Panc1 (cell line): Measurements from ENCODE around the gene PTCD2. TPM values are rescaled to one million over a fixed set of nuclear protein-coding genes. Genes with fewer than 3 reads are reported as not detected.

Experiments
- ATAC-seq: fragments of 200-7000 bp; cut with Tn5 transposase; 2 replicates; pipeline ENCODE4 v1.9.1; 2020; ENCODE audit warnings: mild to moderate bottlenecking, moderate library complexity
- BruUV-seq: library from RNA; stranded (reverse); fragments of 400-500 nt; replicated peaks from 2 replicates; lab custom pipeline; 2021; lab: Mats Ljungman, UMichigan
- CTCF ChIA-PET: fragments of 300-600 bp; sonication (Branson Sonifier 250); formaldehyde crosslinking; loops from one replicate; lab custom pipeline; 2022; ENCODE audit warnings: antibody characterized with exemption; lab: Charles Lee
- POLR2A ChIA-PET: fragments of 300-600 bp; sonication (Branson Sonifier 250); formaldehyde crosslinking; loops from one replicate; lab custom pipeline; 2022; ENCODE audit warnings: antibody characterized with exemption; lab: Charles Lee
- DNase-seq: peaks from one replicate; pipeline ENCODE4 v3.0.0-alpha.2; 2010; ENCODE audit warnings: low read depth, low spot score
- H3K27ac ChIP-seq: 2 replicates; pipeline ENCODE4 v1.5.1; 2011; ENCODE audit warnings: mild to moderate bottlenecking, low read length, inconsistent platforms
- H3K27me3 ChIP-seq: fragments of 200-500 bp; sonication (Bioruptor generic); 2 replicates; pipeline ENCODE4 v1.6.0; 2014; ENCODE audit warnings: low read length, inconsistent platforms; ENCODE audit not compliant: control insufficient read depth, insufficient read depth
- H3K36me3 ChIP-seq: fragments of 200-500 bp; sonication (Bioruptor generic); 2 replicates; pipeline ENCODE4 v1.5.1; 2014; ENCODE audit warnings: inconsistent platforms, mild to moderate bottlenecking, low read length, moderate library complexity; ENCODE audit not compliant: control insufficient read depth, insufficient read depth
- H3K4me1 ChIP-seq: 2 replicates; pipeline ENCODE4 v1.5.1; 2011; ENCODE audit warnings: inconsistent platforms, mild to moderate bottlenecking, low read length, moderate library complexity; ENCODE audit not compliant: control insufficient read depth, insufficient read depth
- H3K4me3 ChIP-seq, 2 experiments: 2 replicates each; pipeline ENCODE4 v1.5.1; 2011 to 2012; ENCODE audit warnings: low read depth in 2 of 2, low read length in 2 of 2, mild to moderate bottlenecking in 2 of 2, inconsistent platforms in 1 of 2, moderate library complexity in 1 of 2
- H3K9me3 ChIP-seq: fragments of 200-500 bp; sonication (Bioruptor generic); 2 replicates; pipeline ENCODE4 v1.5.1; 2014; ENCODE audit warnings: low read depth, mild to moderate bottlenecking, inconsistent platforms, low read length, moderate library complexity; ENCODE audit not compliant: control insufficient read depth, insufficient read depth
- POLR2AphosphoS5 ChIP-seq: IDR thresholded peaks from 2 replicates; pipeline ENCODE4 v1.6.1; 2012; ENCODE audit warnings: mild to moderate bottlenecking, low read depth, low read length, moderate library complexity
- SIN3A ChIP-seq: IDR thresholded peaks from 2 replicates; pipeline ENCODE4 v1.6.1; 2012; ENCODE audit warnings: low read depth, mild to moderate bottlenecking, low read length, moderate library complexity, borderline replicate concordance; ENCODE audit not compliant: insufficient read depth
- TCF7L2 ChIP-seq: IDR thresholded peaks from 2 replicates; pipeline ENCODE4 v1.6.1; 2011; ENCODE audit warnings: mild to moderate bottlenecking, low read depth, low read length, inconsistent platforms
- in situ Hi-C: cut with HindIII; loops from 2 replicates; pipeline ENCODE4 v1.10.0; 2016; ENCODE audit warnings: low sequenced_read_pairs, low pct_unique_long_range_greater_than_20kb
- intact Hi-C: fragments of 100-400 bp; cut with micrococcal nuclease; formaldehyde crosslinking; loops from one replicate; pipeline ENCODE4 v1.10.0; 2022; ENCODE audit not compliant: unreplicated experiment
- total RNA-seq: library from RNA; stranded (reverse); gene quantifications from one replicate; pipeline ENCODE4 v1.2.1, GENCODE V29; 2021; ENCODE audit not compliant: unreplicated experiment
- TF ChIP-seq, protein P1 (sequence below): fragments of 450-650 bp; IDR thresholded peaks from 2 replicates; pipeline ENCODE4 v1.5.1; 2017; ENCODE audit warnings: mild to moderate bottlenecking
- TF ChIP-seq, protein P2 (sequence below), 2 experiments: IDR thresholded peaks; 2 replicates each; pipeline ENCODE4 v1.6.1; 2011 to 2012; ENCODE audit warnings: low read depth in 2 of 2, control low read depth in 1 of 2, low read length in 1 of 2, mild to moderate bottlenecking in 1 of 2, moderate library complexity in 1 of 2; ENCODE audit not compliant: insufficient read depth in 1 of 2

PTCD2 gene
- total RNA-seq, 1 experiment from 2014 or later = 13.0 TPM

DNA sequence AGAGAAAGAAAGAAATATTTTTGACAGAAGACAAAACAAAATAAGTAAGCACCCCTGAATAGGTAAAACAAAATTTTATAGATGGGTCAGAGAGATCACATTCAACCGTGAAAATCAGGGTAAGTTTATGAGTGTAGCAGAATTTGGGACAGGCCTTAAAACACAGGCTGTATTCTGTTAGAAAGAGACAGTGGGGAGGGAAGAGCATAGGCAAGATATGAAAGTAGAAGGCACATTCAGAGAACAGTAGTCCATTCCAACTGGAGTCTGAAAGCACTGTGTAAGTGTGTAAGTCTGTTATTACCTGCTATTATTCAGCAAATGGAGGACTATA lies 38.8 kb upstream of the PTCD2 start:
- POLR2A ChIA-PET = no interaction called here
- peaks cover 11% of the 10 kb centered on the region; the same call in 1 of the 2 replicates for H3K4me1 ChIP-seq
- H3K27ac ChIP-seq = peak overlapping the region; percentile 75; the same call in 1 of the 2 replicates
- no peak for ATAC-seq
- no peaks in the 10 kb centered on the region for H3K9me3 ChIP-seq
- in situ Hi-C loops = no loop called here
- no TSS peak for BruUV-seq
- peaks cover 2% of the 10 kb centered on the region; the same call in 1 of the 2 replicates for H3K36me3 ChIP-seq
- CTCF ChIA-PET = no interaction called here
- intact Hi-C loops = no loop called here
- DNase-seq = no peak
- no peak overlapping the region for H3K4me3 ChIP-seq
- H3K27me3 ChIP-seq = no peaks in the 10 kb centered on the region
- TF ChIP-seq, protein P1, sequence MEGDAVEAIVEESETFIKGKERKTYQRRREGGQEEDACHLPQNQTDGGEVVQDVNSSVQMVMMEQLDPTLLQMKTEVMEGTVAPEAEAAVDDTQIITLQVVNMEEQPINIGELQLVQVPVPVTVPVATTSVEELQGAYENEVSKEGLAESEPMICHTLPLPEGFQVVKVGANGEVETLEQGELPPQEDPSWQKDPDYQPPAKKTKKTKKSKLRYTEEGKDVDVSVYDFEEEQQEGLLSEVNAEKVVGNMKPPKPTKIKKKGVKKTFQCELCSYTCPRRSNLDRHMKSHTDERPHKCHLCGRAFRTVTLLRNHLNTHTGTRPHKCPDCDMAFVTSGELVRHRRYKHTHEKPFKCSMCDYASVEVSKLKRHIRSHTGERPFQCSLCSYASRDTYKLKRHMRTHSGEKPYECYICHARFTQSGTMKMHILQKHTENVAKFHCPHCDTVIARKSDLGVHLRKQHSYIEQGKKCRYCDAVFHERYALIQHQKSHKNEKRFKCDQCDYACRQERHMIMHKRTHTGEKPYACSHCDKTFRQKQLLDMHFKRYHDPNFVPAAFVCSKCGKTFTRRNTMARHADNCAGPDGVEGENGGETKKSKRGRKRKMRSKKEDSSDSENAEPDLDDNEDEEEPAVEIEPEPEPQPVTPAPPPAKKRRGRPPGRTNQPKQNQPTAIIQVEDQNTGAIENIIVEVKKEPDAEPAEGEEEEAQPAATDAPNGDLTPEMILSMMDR = no peak
- TF ChIP-seq, protein P2, sequence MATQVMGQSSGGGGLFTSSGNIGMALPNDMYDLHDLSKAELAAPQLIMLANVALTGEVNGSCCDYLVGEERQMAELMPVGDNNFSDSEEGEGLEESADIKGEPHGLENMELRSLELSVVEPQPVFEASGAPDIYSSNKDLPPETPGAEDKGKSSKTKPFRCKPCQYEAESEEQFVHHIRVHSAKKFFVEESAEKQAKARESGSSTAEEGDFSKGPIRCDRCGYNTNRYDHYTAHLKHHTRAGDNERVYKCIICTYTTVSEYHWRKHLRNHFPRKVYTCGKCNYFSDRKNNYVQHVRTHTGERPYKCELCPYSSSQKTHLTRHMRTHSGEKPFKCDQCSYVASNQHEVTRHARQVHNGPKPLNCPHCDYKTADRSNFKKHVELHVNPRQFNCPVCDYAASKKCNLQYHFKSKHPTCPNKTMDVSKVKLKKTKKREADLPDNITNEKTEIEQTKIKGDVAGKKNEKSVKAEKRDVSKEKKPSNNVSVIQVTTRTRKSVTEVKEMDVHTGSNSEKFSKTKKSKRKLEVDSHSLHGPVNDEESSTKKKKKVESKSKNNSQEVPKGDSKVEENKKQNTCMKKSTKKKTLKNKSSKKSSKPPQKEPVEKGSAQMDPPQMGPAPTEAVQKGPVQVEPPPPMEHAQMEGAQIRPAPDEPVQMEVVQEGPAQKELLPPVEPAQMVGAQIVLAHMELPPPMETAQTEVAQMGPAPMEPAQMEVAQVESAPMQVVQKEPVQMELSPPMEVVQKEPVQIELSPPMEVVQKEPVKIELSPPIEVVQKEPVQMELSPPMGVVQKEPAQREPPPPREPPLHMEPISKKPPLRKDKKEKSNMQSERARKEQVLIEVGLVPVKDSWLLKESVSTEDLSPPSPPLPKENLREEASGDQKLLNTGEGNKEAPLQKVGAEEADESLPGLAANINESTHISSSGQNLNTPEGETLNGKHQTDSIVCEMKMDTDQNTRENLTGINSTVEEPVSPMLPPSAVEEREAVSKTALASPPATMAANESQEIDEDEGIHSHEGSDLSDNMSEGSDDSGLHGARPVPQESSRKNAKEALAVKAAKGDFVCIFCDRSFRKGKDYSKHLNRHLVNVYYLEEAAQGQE (IDR thresholded peaks at IDR 0.05; ENCODE audit: insufficient read depth in 1 of 2, low read depth in 2 of 2, low read length in 1 of 2) = no peak
- no peak for TF ChIP-seq SIN3A
- no peak for TF ChIP-seq TCF7L2
- no peak for TF ChIP-seq POLR2AphosphoS5

DNA sequence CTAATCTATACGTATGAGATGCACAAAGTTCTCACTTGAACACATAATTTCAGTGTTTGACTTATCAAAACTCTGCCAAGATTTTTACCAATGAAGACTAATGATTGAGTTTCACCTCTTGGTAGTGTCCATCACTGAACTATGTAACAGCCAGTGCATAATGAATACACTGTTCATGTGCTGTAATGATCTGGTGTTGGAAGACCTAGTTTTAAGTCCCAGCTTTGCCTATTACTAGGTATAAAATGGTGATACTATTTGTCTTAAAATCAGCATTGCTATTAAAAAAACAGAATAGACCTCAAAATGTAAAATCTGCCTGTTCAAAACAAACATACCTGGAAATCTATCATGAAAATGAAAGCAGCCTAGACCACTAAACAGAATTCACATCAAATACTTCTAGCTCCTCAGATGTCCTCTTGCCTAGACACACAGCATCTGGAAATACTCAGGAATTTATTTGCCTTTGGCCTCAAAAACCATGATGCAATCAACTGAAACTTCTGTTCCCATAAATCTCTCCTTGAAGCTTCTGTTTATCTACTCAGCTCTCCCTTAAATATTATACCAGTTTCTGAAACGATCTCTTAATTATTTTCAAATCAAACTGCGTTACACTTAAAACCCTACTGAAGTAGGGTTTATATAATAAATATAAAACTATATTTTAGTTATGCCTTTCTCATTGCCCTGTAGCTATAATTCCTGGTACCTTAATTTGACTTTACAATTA lies 38.2 kb upstream of the PTCD2 start:
- Histone ChIP-seq H3K4me3 (no peak overlapping the region), H3K36me3 (peaks cover 2% of the 10 kb centered on the region; the same call in 1 of the 2 replicates), H3K4me1 (peaks cover 11% of the 10 kb centered on the region; the same call in 1 of the 2 replicates), H3K27me3 (no peaks in the 10 kb centered on the region), H3K27ac (peak overlapping the region; percentile 75; the same call in 1 of the 2 replicates), H3K9me3 (no peaks in the 10 kb centered on the region)
- in situ Hi-C loops = no loop called here
- TF ChIP-seq, protein P1 = no peak
- TF ChIP-seq TCF7L2 (no peak), SIN3A (no peak), POLR2AphosphoS5 (no peak)
- TF ChIP-seq, protein P2 (IDR thresholded peaks at IDR 0.05; ENCODE audit: insufficient read depth in 1 of 2, low read depth in 2 of 2, low read length in 1 of 2) = no peak
- DNase-seq (peak; percentile 20), ATAC-seq (no peak)
- intact Hi-C loops = no loop called here
- BruUV-seq = no TSS peak
- CTCF ChIA-PET = no interaction called here
- POLR2A ChIA-PET = no interaction called here
